LHCN-M2 (cell line): ENCODE results near the gene PRR23E. TPM values are rescaled to one million over a fixed set of nuclear protein-coding genes. Genes with fewer than 3 reads are reported as not detected.

Source experiments
- DNase-seq: peaks from one replicate; pipeline ENCODE4 v3.0.0-alpha.2; 2012; ENCODE audit warnings: low read depth
- polyA plus RNA-seq: library from polyadenylated mRNA; unstranded; fragments of >200 nt; gene quantifications from one replicate; pipeline ENCODE4 v1.2.1, GENCODE V29; 2012; ENCODE audit warnings: missing spikeins
- total RNA-seq: library from RNA; depleted of rRNA; stranded (reverse); fragments of >200 nt; gene quantifications from 2 replicates; pipeline ENCODE4 v1.2.3, GENCODE V29; 2014; rRNA removed

Gene PRR23E, protein sequence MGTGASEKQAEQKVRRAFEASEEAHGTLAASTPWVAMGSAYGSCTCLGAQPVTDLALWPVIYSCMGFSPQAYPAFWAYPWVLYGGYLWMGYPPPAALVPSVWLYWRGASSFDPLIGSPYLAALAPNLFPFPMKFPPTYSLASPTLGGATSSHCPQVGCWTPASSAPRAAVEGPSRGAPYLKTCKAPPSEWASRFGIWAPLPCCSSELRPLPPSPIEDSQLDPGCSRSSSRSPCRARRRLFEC
- total RNA-seq, result not detected in 2 replicates
- not detected for polyA plus RNA-seq

DNA sequence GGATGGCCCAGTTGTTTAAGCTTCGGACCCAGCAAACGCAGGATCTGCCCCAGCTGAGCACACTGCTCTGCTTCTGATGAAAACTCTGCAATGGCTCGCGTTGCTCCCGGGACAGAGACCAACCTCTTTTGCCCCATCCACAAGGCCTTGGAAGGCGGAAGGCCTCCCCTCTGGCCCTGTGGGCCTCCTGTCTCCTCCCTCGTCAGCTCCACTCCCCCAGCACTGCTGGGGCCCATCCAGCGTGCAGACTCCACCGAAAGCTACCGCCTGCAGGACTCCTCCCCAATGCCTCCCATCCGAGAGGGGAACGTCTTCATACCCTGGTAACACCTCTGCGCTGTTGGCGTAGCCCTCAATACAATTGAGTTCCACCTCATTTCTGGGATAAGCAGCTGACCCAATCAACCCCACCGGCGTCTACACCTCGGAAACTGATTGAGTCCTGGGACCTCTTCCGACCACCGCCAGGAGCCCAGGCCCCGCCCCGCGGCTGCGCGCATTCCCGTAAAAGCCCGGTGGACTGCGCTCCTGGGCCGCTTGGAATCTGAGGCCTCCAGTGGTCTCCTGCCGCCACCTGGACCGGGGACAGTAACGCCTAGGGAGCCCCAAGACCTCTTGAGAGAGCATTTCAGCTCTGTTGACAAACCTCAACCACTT lies at the start of gene PRR23E:
Gene PRR23E, plus strand, starts transcription at position 556 of the 657 bp plus-strand sequence. CDS start 3,555 bp downstream, outside the sequence.
- no peak for DNase-seq

DNA sequence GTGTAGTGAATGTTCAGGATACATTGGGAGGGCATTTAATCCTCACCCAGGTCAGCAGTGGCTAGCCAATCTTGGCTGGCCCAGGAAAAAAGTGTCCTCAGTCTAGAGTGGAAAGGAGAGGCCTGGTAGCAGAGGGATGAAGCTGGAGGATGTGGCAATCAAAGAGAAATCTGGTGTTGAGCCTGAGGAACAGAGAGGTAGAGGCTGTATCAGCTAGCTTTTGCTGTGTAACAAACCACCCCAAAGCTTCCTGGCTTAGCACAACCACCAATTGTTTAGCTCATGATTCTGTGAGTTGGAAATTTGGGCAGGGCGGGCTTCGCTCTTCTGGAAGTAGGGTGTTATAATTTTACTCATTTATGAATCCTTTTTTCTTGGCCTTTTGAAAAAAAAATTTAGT lies 49.8 kb upstream of the PRR23E start:
- DNase-seq, result no peak

DNA sequence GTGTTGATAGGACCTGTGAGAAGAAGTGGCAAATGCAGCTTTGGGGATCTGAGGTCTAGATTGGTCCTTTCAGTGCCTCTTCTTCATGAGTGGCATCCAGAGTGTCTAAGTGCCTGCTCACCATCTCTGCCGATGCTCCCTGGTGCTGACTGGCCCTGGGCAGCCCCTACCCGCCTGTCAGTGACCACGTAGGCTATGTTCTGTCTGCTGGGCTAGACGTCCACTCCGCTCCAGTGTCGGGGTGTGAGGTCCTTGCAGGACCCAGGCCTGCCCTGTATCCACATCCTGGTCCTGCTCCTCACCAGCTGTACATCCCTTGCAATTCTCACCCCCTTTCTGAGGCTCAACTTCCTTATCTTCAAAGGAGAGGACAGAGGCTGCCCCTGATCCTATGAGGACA lies 48.3 kb upstream of the PRR23E start:
- DNase-seq, result no peak

DNA sequence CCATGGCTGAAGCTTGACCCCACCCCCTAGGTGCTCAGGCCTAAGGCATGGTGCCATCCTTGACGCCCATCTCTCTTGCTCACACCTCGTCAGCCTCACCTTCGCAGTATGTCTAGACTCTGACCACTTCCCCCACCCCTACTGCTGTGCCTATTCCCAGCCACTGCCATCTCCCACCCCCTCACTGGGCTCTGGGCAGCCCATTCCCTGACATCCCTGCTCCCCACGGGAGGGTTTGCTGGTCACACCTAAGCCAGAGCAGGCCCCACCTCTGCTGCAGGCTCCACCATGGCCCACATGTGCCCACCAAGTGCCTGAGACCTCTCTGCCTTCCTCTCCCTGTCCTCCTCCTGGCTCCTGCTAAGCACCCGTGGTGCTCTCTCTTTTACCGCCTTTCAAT lies 47.7 kb upstream of the PRR23E start:
- DNase-seq, result no peak

DNA sequence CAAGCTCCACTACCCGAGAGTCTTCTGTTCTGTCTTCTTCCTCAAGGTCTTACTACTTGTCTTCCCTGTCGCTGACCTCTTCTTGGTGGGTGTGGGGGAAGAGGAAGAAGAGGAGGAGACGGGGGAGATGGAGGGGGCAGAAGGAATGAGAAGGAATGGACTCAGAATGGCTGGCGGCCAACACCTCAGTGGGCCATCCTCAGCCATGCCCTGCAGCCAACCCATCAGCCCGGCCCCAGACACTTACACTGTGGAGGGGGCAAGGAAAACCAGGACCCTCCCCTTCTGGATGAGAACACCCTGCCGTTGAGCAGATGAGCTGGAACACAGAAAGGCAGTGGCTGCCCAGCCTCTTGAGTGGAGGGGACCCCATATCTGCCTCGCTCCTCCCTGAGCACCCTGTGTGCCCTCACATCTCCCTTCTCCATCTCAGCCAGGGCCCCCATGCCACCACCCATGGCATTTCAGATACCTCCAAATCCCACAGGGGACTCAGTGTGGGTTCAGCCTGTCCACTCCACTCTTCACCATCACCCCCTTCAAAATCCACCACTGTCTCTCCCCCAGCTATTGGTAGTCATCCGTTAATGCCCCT lies 45.5 kb upstream of the PRR23E start:
- no peak for DNase-seq

DNA sequence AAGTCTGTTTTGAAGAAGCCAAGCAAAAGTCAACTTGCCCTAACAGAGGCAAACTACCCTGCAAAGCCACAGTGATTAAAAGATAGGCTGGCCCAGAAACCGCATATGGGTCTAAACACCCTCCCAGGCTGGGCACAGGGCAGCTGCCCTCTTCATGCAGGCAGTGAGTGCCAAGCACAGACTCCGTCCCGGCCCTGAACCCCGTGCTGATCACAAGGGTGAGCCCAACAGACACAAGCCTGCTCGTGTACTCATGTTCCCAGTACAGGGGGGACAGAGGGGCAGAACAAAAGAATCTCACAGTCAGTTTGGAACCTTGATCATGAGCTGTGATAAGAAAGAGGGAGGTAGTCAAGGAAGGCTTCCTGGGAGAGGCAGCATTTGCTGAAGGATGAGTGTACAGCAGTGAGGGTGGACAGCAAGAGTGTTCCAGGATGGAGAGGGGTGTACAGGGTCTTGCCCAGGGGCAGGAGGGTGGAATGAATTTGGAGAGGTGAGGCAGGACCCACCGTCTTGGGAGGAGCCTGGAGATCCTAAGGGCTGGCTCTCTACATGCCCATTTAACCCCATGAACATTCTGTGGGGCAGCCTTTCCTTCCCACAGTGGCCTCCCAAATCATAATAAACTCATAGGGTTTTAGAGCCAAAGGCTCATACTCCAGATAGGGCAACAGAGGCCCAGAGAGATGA lies 43.2 kb upstream of the PRR23E start:
- DNase-seq, result no peak

DNA sequence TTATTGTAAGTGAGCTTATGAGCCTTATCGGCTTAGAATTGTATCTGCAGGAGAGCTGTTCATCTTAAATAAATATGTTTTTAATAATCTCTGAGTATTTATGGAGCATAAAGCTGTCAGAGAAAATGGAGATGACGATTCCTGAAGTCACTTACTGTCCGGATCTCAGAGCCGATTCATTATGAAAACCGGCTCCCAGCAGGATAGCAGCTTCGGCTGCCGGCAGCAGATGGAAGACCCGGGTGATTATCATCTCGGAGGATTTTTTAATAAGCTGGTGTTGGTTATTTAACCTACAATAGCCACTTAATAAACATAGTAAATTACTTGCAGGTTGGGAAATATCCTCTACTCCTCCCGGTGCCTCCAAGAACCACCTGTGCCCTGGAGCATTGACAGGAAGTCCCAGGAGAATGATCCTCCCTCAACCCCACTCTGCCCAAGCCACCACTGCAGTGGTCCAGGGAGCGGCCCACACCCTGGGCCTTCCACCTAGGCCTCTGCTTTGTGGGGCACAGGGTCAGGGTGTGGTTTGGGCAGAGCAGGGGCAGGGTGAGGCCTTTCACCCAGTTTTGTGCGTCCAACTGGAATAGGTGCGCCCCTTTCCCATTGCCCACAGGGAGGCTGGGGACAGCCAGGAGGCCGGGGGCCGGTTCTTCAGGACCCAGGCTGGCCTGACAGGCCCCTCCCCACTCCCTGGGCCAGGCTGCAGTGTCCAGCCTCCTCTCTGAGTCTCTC lies 42.2 kb upstream of the PRR23E start:
- DNase-seq, result no peak

DNA sequence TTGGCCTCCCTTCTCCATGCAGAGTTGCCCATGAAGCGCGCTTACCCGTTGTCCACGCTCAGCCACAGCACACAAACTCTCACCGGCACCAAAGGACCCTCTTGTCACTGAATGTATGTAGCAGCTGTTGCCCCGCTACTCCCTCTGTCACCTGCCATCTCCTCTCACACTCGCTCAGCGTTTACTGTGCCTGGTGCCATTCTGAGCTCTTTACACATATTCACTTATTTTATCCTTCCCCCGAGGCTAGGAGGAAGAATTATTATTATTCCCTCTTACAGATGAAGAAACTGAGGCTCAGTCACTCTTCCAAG lies 41.7 kb upstream of the PRR23E start:
- no peak for DNase-seq

DNA sequence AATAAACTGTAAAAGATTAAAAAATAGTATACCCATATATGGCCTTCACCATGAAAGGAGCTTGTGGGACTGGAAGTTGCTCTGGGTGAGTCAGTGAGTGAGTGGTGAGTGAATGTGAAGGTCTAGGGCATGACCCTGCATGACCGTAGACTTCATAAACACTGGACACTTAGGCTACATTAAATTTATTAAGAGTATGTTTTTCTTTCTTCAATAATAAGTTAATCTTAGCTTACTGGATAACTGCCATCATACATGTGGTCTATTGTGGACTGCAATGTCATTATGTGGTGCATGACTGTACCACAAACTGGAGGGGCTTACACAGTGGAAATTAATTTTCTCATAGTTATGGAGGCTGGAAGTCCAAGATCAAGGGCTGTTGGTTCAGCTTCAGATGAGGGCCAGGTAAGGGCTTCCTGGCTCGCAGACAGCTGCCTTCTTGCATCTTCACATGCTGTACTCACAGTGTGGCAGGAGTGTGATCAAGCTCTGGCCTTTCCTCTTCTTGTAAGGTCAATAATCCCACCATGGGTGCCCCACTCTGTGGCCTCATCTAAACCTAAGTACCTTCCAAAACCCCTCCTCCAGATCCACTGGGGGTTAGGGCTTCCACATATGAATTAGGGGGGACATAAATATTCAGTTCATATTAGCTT lies 40.8 kb upstream of the PRR23E start:
- DNase-seq, result peak; percentile 49

DNA sequence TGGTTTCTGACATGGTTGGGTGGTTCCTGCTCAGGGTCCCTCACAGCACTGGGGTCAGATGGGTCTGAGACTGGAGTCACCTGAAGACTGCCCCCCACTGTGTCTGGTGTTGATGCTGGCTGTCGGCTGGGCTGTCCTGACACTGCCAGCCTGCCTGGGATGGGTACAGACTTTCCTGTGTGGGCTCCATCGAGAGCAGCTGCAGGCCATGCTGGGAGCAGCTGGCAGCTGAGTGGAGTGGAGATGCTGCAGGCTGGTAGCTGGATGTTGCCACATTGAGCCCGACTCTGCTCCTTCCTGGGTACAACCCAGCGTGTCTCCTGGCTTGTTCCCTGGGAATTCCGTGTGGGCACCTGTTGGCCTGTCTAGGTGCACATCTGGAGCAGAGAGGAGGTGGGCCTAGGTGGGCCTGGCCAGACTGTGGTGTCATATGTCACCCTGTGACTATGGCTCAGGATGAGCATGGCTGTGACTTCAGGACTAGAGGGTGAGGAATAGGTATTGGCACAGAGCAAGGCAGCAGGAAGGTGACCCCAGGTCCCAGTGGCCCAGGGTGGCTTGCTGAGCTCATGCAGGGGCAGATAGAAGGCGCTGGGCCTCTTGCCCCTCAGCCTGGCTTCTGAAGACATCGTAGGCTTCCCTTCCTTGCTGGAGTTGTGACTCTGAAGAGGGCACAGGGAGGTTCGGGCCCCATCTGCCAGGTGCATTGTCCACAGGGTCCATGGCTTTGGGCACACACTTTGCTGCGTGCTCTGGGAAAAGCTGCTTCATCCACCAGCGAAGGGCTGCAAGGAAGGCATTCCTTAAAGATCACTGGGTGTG lies 40.0 kb upstream of the PRR23E start:
- DNase-seq, result peak; percentile 19

DNA sequence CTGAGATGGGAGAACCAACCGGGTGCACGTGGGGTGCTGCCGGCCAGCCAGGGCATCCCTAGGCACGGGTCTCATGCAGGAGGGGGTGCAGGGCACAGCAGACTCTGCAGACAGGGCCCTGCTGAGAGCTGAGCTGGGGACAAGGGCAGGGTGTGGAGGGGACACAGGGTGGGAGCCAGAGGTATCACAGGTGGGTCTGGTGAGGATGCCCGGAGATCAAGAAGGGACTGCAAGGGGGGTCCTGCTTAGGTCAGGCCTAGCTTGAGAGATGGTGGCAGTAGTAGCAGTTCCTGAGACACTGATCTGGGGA lies 39.5 kb upstream of the PRR23E start:
- no peak for DNase-seq

DNA sequence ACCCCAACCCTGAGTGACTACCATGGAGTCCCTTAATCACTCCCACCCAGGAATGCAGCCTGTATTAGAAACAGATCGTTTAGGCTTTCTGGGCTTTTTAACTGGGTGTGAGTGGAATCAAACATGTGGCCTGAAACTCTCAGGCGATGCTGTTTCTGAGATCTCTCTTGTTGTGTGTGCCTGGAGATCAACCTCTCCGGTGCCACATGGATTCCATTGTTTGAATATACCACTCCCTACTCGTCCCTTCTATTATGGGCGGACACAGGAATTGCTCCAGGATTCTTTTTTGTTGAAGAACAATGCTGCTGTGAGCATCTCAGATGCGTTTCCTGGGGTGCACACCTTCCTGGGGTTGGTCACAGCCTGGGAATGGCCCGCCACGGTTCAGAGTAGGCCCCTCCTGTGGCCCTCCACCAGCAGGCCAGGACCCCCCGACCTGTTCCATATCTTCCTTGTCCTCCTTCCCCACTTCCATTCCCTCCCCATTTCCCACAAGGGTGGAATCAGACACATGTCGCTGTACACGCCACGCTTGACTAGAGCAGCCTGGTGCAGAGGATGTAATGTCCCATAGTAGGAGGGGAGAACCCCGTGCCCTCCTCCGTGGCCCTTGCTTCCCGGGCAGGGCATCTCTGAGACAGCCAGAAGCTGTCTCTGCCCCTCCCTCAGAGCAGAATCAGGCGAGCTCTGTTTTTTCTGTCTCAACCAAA lies 36.4 kb upstream of the PRR23E start:
- no peak for DNase-seq

DNA sequence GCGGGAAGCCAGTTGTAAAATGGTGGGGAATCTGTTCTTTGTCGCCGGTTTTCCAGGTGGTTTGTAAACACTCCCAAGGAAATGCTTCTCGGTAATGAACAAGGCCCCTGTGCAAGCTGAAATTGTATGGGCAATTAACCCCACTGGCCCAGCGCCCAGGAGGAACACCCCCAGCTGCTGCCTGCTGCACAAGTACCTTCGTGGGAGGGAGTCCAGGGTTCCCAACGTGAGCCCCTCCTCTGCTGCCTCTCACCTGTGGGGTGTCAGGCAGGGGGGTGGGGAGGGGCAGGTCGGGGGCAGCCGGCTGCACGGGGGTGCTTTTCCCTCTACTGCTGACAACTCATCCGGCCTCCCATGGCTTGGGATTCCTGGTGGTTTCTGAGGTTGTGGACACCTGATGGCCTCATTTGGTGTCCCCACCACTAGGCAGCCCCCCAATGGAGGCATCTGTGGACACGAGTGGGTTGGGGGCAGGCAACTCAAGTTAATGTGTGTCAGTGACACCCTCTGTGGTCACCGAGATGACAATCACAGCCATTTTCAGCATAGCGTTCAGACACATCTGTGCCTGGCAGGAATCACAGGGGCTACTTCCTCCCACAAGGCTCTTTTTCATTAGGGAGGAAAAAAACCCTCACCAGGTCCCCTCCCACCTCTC lies 35.6 kb upstream of the PRR23E start:
- DNase-seq, result no peak

DNA sequence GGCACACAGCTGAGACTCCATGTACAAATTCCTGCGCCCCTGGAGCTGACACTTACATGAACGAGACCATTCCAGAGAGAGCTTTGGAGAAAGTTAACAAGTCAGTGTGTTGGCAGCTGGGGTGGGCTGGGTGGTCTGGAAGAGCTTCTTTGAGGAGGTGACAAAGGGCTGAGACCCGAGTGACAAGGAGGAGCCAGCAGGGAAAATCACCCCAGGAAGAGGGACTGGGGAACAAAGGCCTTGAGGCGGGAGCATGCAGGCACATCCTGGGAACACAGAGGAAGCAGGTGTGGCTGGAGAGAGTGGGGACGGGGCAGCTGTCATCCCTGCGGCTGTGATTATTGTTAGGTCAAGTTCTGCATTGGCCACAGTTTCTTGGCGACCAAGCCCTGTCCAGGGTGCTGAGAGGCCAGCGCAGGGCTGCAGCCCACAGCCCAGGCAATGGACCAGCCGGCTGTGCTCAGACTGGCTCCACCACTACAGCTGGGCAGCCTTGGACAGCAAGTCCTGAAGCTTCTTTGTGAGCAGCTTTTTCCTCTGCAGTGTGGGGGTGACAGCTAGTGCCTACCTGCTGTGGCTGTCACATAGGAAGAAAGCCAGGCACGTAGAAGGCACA lies 34.2 kb upstream of the PRR23E start:
- DNase-seq, result peak; percentile 50

DNA sequence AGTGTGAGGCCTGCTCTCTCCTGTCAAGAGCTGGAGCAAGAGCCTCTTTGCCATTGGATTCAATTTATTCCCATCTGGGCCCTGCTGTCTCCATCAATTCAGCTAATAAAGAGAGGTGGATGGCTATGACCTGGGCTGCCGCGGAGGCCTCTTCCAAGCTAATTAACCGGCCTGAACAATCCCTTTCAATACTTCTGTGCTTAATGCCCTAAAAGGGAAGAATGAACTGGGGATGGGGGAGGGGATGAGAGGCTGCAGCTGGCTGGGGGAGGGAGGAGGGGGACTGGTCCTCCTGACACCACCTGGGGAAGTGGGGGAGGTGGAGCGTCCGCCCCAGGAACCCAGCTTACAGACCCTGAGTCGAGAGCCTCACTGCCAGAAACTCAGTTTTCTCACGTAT lies 33.4 kb upstream of the PRR23E start:
- DNase-seq, result no peak

DNA sequence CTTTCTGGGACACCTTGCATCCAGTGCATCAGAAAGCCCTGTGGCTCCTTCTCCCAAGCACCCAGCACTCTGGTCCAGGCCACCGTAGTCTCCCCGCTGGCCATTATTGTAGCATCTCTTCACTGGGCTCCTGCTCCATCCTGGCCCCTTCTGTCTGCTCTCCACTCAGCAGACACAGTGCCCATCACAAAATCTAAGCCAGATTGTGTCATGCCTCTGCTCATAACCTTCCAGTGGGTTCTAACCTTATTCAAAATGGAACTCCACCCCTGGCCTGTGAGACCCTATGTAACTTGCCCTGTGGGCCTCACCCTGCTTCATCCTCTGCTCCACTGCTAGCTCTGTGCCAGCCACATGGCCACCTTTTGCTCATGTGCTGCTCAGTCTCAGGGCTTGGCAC lies 31.7 kb upstream of the PRR23E start:
- DNase-seq, result no peak

DNA sequence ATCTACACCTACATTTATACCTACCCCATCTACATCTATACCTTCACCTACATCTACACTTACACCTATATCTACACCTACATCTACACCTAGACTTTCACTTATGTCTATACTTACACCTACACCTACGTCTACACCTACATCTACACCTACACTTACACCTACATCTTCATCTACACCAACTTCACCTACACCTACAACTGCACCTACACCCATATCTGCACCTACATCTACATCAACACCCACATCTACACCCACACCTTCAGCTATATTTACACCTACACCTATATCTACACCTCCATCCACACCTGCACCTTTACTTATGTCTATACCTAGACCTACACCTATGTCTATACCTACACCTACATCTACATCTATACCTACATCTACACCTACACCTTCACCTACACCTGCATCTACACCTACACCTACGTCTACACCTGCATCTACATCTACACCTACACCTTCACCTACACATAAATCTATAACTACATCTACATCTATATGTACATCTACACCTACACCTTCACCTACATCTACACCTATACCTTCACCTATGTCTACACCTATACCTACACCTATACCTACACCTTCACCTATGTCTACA lies 30.9 kb upstream of the PRR23E start:
- no peak for DNase-seq

DNA sequence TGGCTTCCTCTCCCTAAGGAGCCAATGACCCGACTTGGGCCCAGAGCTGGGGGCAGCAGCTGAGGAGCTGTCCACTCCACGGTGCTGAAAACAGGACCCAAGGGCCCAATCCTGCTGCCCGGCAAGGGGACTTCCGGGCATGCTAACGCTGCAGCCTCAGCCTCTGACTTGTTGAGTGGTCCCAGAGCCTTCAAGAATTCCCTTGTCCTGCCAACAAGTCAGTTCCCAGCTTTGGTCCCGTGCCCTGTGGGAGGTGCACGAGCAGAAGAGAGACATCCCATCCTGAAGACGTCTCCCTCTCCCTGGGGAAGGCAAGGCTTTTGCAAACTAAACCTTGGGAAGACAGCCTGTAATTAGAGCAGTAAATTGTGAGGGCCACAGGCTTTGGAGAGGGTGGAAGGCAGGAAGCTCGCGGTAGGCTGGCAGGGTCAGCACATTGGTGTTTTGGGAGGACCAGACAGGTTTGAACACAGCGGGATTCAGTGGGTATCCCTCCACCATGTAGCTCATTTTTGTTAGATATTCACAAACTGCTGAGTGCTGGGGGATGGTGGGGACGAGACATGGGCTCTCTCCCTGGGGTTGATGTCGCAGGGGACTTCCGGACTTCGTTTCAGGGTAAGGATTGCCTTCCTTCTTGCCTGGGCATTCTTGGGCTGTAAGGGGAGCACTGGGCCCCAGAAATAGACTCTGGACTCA lies 29.8 kb upstream of the PRR23E start:
- no peak for DNase-seq
